Measurements from ENCODE around the gene HDDC2. TPM values are rescaled to one million over a fixed set of nuclear protein-coding genes. Genes with fewer than 3 reads are reported as not detected.
"Not testable (repeated sequence)": the region's sequence is repeated elsewhere in the genome, so short reads cannot be mapped to it uniquely, and the experiment has no call there.

HDDC2 gene
- total and polyA plus RNA-seq, 3 donors from 2014 or later = 61.3 to 112 (median 89.6) TPM

DNA sequence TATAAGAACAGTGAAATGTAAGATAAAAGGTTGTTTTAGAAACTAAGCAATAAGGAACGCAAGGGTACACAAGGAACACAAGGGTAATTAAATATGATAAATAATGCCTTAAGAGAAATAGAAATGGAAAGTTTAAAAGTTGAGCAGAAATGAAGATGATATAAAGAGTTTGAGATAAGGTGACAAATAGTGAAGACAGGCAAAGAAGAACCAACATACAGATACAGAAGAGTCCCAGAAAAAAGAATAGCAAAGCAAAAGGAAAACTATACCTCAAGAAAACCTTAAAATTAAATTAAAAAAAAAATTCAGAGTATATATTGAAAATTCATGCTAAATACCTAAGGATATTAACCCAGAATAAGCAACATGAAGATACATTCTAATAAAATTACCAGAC lies 16.4 kb downstream of the HDDC2 start:
- Histone ChIP-seq H3K27me3 (no peaks in the 10 kb centered on the region), H3K4me3 (no peak overlapping the region), H3K36me3 (ENCODE audit: low read depth, missing control alignments) (no peaks in the 10 kb centered on the region), H3K9me3 (no peaks in the 10 kb centered on the region), H3K4me1 (no peaks in the 10 kb centered on the region), H3K27ac (no peak overlapping the region)
- intact Hi-C loops (cut with DNase I; ENCODE audit: low total_unique reads) = no loop called here
- 98 to 100% methylated on average over 1 of the region's 1 CpG for WGBS, 2 donors
- DNase-seq = no peak
- no peak for TF ChIP-seq POLR2A (IDR thresholded peaks at IDR 0.05)
- TF ChIP-seq, protein P1, sequence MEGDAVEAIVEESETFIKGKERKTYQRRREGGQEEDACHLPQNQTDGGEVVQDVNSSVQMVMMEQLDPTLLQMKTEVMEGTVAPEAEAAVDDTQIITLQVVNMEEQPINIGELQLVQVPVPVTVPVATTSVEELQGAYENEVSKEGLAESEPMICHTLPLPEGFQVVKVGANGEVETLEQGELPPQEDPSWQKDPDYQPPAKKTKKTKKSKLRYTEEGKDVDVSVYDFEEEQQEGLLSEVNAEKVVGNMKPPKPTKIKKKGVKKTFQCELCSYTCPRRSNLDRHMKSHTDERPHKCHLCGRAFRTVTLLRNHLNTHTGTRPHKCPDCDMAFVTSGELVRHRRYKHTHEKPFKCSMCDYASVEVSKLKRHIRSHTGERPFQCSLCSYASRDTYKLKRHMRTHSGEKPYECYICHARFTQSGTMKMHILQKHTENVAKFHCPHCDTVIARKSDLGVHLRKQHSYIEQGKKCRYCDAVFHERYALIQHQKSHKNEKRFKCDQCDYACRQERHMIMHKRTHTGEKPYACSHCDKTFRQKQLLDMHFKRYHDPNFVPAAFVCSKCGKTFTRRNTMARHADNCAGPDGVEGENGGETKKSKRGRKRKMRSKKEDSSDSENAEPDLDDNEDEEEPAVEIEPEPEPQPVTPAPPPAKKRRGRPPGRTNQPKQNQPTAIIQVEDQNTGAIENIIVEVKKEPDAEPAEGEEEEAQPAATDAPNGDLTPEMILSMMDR (IDR thresholded peaks at IDR 0.05) = no peak

DNA sequence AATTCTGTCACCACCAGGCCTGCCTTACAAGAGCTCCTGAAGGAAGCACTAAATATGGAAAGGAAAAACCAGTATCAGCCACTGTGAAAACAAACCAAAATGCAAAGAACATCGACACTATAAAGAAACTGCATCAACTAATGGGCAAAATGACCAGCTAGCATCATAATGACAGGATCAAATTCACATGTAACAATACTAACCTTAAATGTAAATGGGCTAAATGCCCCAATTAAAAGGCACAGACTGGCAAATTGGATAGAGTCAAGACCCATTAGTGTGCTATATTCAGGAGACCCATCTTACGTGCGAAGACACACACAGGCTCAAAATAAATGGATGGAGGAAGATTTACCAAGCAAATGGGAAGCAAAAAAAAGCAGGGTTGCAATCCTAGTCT lies 19.3 kb downstream of the HDDC2 start:
- DNase-seq; H3K9me3 ChIP-seq; H3K4me1 ChIP-seq; H3K36me3 ChIP-seq (ENCODE audit: low read depth, missing control alignments); H3K4me3 ChIP-seq; H3K27me3 ChIP-seq; H3K27ac ChIP-seq; intact Hi-C loops (cut with DNase I; ENCODE audit: low total_unique reads): not testable (repeated sequence)
- 96 to 98% methylated on average over 3 of the region's 3 CpGs for WGBS, 2 donors

DNA sequence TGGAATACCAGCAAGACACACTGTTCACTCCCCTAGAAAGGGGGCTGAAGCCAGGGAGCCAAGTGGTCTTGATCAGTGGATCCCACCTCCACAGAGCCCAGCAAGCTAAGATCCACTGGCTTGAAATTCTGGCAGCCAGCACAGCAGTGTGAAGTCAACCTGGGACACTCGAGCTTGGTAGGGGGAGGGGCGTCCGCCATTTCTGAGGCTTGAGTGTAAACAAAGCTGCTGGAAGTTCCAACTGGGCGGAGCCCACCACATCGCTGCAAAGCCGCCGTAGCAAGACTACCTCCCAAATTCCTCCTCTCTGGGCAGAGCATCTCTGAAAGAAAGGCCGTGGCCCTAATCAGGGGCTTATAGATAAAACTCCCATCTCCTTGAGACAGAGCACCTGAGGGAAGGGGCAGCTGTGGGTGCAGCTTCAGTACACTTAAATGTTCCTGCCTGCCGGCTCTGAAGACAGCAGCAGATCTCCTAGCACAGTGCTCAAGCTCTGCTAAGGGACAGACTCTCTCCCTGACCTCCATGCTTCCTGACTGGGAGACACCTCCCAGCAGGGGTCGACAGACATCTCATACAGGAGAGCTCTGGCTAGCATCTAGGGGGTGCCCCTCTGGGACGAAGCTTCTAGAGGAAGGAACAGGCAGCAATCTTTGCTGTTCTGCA lies 21.3 kb downstream of the HDDC2 start:
- WGBS, 2 donors = 90 to 96% methylated on average over 4 to 11 of the region's 11 CpGs
- H3K4me1 ChIP-seq; H3K36me3 ChIP-seq (ENCODE audit: low read depth, missing control alignments); H3K27ac ChIP-seq; H3K27me3 ChIP-seq; H3K9me3 ChIP-seq; H3K4me3 ChIP-seq; DNase-seq; intact Hi-C loops (cut with DNase I; ENCODE audit: low total_unique reads): not testable (repeated sequence)

DNA sequence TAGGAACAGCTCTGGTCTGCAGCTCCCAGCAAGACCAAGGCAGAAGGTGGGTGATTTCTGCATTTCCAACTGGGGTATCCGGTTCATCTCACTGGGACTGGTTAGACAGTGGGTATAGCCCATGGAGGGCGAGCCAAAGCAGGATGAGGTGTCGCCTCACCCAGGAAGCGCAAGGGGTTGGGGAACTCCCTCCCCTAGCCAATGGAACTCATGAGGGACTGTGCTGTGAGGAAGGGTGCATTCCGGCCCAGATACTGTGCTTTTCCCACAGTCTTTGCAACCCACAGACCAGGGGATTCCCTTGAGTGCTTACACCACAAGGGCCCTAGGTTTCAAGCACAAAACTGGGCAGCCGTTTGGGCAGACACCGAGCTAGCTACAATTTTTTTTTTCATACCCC lies 21.8 kb downstream of the HDDC2 start:
- Histone ChIP-seq H3K4me1 (no peaks in the 10 kb centered on the region), H3K4me3 (no peak overlapping the region), H3K9me3 (no peaks in the 10 kb centered on the region), H3K27me3 (no peaks in the 10 kb centered on the region), H3K36me3 (ENCODE audit: low read depth, missing control alignments) (no peaks in the 10 kb centered on the region), H3K27ac (no peak overlapping the region)
- intact Hi-C loops (cut with DNase I; ENCODE audit: low total_unique reads) = no loop called here
- DNase-seq = no peak
- TF ChIP-seq, protein P1 (IDR thresholded peaks at IDR 0.05) = no peak
- no peak for TF ChIP-seq POLR2A (IDR thresholded peaks at IDR 0.05)
- WGBS, 2 donors = 87 to 91% methylated on average over 7 of the region's 7 CpGs

DNA sequence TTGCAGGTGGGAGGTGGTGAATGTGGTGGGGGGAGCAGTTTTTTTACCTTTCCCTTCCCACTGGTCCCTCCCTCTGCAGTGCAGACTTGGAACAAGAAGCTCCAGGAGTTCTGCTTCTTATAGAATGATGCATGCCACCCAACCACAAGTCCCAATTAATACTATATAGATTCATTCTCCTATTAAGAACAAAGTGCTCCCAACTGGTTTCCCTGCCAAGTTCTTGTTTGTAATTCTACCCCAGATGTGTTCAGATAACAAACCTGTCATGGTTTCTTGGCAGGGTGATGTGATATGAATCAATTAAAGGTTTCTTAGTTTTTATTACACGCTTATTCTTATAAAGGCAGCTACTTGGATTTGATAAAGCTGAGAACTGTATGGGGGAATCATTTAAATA lies 23.9 kb downstream of the HDDC2 start:
- WGBS, 2 donors = 90 to 98% methylated on average over 1 of the region's 1 CpG
- DNase-seq = no peak
- Histone ChIP-seq H3K36me3 (ENCODE audit: low read depth, missing control alignments) (no peaks in the 10 kb centered on the region), H3K27me3 (no peaks in the 10 kb centered on the region), H3K9me3 (no peaks in the 10 kb centered on the region), H3K4me3 (no peak overlapping the region), H3K4me1 (no peaks in the 10 kb centered on the region), H3K27ac (no peak overlapping the region)
- intact Hi-C loops (cut with DNase I; ENCODE audit: low total_unique reads) = no loop called here
- TF ChIP-seq, protein P1 (IDR thresholded peaks at IDR 0.05) = no peak
- TF ChIP-seq POLR2A (IDR thresholded peaks at IDR 0.05) = no peak

DNA sequence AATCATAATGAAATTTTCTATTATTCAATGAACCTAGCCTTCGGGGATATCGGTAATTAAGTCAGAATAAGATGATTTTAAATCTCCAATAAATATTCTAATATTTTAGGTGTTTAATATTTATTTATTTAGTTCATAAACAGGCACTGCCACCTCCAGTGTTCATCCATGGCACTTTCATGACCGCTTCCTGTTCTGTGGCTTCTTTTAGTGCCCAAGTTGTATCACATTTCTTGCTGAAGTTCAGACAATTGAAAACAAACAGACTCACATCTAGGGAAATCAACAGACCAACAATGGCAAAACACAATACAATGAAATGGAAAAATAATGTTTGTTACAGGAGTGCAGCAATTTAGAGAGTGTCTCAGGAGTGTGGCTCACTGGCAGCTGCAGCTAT lies 26.0 kb downstream of the HDDC2 start:
- Histone ChIP-seq H3K27ac (no peak overlapping the region), H3K27me3 (no peaks in the 10 kb centered on the region), H3K4me1 (no peaks in the 10 kb centered on the region), H3K4me3 (no peak overlapping the region), H3K9me3 (no peaks in the 10 kb centered on the region), H3K36me3 (ENCODE audit: low read depth, missing control alignments) (no peaks in the 10 kb centered on the region)
- intact Hi-C loops (cut with DNase I; ENCODE audit: low total_unique reads) = no loop called here
- 98 to 99% methylated on average over 3 of the region's 3 CpGs for WGBS, 2 donors
- TF ChIP-seq, protein P1 (IDR thresholded peaks at IDR 0.05) = no peak
- TF ChIP-seq POLR2A (IDR thresholded peaks at IDR 0.05) = no peak
- no peak for DNase-seq

Data from testis (tissue), 3 donors.